ENCODE data around the gene INPP5A. TPM values are rescaled to one million over a fixed set of nuclear protein-coding genes. Genes with fewer than 3 reads are reported as not detected.

The INPP5A gene
- total RNA-seq, 1 experiment from 2014 or later = 12.3 TPM

DNA sequence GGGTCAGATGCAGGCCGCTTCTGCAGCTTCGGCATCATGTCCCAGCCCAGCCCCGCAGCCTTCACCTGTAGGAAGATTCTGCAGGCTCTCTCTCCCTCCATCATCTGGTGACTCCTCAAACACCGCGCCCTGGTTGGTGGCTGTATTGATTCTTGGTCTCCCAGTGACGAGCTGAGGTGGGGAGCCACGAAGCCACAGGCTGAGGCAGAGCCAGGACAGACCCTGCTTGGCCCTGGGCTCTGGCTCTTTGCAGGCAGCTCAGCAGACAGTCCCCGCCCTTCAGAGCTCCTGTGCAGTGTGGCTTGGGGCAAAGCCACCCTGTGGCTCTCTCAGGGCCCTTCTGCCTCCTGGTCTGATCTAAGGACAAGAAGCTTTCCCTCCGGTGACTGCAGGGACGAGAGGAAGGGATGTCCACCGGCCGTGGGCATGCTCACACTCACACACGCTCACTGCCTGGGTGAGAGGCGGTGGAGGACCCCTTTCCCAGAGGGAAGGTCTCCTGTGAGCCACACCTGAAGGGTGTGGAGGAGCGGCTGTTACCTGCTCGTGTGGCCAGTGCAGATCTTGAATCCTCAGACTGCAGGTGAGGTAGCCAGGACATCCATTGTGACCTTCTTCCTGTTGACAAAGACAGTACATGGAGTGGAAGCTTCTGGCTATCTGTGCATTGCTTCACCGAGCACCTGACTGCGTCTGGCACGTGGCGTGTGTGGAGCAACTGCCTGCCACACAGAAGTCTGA lies 79.6 kb downstream of the INPP5A start:
- H3K27ac ChIP-seq (ENCODE audit: low read depth, low read length) = no peak overlapping the region
- H3K9me2 ChIP-seq (ENCODE audit: insufficient read depth) = no peaks in the 10 kb centered on the region
- no peaks in the 10 kb centered on the region for H3K9me3 ChIP-seq (ENCODE audit: control insufficient read depth in 1 of 2, insufficient read depth in 1 of 2, low read depth in 1 of 2, low read length in 2 of 2)
- no peak overlapping the region for H3K4me2 ChIP-seq (ENCODE audit: low read length)
- intact Hi-C loops (cut with micrococcal nuclease) = no loop called here
- H4K20me1 ChIP-seq (ENCODE audit: insufficient read depth) = no peaks in the 10 kb centered on the region
- CTCF ChIA-PET = no interaction called here
- POLR2A ChIA-PET = no interaction called here
- BruUV-seq (replicated peaks) = no TSS peak
- RAD21 ChIA-PET (ENCODE audit: low non-redundant PET in 1 of 2, low total read pairs in 2 of 2, uncharacterized antibody in 2 of 2, unreplicated experiment in 2 of 2) = no interaction called here
- no peaks in the 10 kb centered on the region for H3K79me2 ChIP-seq (ENCODE audit: insufficient read depth, low read length)
- ATAC-seq (no peak), DNase-seq (ENCODE audit: low read depth, low spot score) (no peak)
- no peak overlapping the region for H3K4me3 ChIP-seq (replicated peaks in 1 of 2; ENCODE audit: low read depth in 1 of 2, low read length in 2 of 2)
- no peaks in the 10 kb centered on the region for H3K27me3 ChIP-seq (ENCODE audit: insufficient read depth, low read length)
- no peak overlapping the region for H2AFZ ChIP-seq (ENCODE audit: low read depth, low read length, poor library complexity, severe bottlenecking)
- no peaks in the 10 kb centered on the region for H3K4me1 ChIP-seq (ENCODE audit: control insufficient read depth in 1 of 2, insufficient read depth in 2 of 2, low read length in 2 of 2)
- no peaks in the 10 kb centered on the region for H3K36me3 ChIP-seq (ENCODE audit: control insufficient read depth in 1 of 2, insufficient read depth in 2 of 2, low read length in 2 of 2)
- H3K9ac ChIP-seq (ENCODE audit: low read length) = no peak overlapping the region
- TF ChIP-seq TCF7L2 (IDR thresholded peaks at IDR 0.05; ENCODE audit: borderline replicate concordance, extremely low read depth, insufficient read depth, insufficient read length) (no peak), ZNF274 (IDR thresholded peaks at IDR 0.05; ENCODE audit: low read depth, low read length) (no peak), SIN3A (IDR thresholded peaks at IDR 0.05; ENCODE audit: low read depth) (no peak), JUND (IDR thresholded peaks at IDR 0.05) (no peak), SP1 (IDR thresholded peaks at IDR 0.05; ENCODE audit: low read depth) (no peak), YY1 (IDR thresholded peaks at IDR 0.05; ENCODE audit: extremely low read depth, insufficient replicate concordance, low read depth, low read length) (no peak)
- TF ChIP-seq, protein P1, sequence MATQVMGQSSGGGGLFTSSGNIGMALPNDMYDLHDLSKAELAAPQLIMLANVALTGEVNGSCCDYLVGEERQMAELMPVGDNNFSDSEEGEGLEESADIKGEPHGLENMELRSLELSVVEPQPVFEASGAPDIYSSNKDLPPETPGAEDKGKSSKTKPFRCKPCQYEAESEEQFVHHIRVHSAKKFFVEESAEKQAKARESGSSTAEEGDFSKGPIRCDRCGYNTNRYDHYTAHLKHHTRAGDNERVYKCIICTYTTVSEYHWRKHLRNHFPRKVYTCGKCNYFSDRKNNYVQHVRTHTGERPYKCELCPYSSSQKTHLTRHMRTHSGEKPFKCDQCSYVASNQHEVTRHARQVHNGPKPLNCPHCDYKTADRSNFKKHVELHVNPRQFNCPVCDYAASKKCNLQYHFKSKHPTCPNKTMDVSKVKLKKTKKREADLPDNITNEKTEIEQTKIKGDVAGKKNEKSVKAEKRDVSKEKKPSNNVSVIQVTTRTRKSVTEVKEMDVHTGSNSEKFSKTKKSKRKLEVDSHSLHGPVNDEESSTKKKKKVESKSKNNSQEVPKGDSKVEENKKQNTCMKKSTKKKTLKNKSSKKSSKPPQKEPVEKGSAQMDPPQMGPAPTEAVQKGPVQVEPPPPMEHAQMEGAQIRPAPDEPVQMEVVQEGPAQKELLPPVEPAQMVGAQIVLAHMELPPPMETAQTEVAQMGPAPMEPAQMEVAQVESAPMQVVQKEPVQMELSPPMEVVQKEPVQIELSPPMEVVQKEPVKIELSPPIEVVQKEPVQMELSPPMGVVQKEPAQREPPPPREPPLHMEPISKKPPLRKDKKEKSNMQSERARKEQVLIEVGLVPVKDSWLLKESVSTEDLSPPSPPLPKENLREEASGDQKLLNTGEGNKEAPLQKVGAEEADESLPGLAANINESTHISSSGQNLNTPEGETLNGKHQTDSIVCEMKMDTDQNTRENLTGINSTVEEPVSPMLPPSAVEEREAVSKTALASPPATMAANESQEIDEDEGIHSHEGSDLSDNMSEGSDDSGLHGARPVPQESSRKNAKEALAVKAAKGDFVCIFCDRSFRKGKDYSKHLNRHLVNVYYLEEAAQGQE (IDR thresholded peaks at IDR 0.05; ENCODE audit: low read depth) = no peak
